Measurements from ENCODE around the gene CA14. TPM values are rescaled to one million over a fixed set of nuclear protein-coding genes. Genes with fewer than 3 reads are reported as not detected.
A peak's percentile ranks its signal among the peaks of the same experiment; 100 is the strongest.
"Not testable (repeated sequence)": the region's sequence is repeated elsewhere in the genome, so short reads cannot be mapped to it uniquely, and the experiment has no call there.

Gene CA14
- 1 to 10 TPM in 1 of 4 donors, under 1 TPM in 2, not detected in 1; 0.33 to 1.0 (median 0.42) TPM for total RNA-seq

DNA sequence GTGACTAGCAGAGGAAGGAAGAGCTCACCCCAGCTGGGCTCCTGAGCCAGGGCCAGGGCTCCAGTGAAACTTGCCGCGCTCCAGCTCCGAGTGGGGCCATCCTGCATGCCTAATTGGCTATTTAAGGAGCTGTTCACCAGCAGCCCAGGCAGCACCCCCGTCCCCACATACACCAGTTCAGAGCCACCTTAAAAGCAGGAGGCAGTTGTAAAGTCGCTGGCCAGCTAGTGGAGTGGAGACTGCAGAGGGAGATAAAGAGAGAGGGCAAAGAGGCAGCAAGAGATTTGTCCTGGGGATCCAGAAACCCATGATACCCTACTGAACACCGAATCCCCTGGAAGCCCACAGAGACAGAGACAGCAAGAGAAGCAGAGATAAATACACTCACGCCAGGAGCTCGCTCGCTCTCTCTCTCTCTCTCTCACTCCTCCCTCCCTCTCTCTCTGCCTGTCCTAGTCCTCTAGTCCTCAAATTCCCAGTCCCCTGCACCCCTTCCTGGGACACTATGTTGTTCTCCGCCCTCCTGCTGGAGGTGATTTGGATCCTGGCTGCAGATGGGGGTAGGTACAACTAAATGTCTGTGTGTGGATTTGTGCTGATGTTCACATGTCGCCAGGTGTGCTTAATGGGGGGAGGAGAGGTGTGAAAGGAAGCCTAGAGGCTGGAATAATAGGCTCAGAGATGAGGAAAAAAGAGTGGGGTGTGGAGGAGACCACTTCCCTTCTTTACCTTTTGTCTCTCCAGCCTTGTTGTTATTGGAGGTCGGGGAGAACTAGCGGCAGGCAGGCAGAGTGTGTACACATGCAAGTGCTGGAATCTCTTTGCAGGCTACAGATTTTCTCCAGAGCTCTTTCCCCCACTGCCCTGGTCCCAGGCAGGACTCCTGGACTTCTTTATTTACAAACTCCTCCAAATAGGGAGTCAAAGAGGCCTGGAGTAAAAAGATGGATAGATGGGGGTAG, at the start of gene CA14:
TSS of gene CA14 (plus strand) at position 151 of the 962 bp plus-strand sequence. CDS start at position 506, 355 bp downstream.
- TF ChIP-seq POLR2A (IDR thresholded peaks at IDR 0.05; ENCODE audit: low read depth) (no peak), EP300 (IDR thresholded peaks at IDR 0.05) (no peak), POLR2AphosphoS5 (IDR thresholded peaks at IDR 0.05) (no peak)
- TF ChIP-seq, protein P1, sequence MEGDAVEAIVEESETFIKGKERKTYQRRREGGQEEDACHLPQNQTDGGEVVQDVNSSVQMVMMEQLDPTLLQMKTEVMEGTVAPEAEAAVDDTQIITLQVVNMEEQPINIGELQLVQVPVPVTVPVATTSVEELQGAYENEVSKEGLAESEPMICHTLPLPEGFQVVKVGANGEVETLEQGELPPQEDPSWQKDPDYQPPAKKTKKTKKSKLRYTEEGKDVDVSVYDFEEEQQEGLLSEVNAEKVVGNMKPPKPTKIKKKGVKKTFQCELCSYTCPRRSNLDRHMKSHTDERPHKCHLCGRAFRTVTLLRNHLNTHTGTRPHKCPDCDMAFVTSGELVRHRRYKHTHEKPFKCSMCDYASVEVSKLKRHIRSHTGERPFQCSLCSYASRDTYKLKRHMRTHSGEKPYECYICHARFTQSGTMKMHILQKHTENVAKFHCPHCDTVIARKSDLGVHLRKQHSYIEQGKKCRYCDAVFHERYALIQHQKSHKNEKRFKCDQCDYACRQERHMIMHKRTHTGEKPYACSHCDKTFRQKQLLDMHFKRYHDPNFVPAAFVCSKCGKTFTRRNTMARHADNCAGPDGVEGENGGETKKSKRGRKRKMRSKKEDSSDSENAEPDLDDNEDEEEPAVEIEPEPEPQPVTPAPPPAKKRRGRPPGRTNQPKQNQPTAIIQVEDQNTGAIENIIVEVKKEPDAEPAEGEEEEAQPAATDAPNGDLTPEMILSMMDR (IDR thresholded peaks at IDR 0.05) = no peak
- H3K4me1 ChIP-seq = peaks cover 13 to 54% (median 45%) of the 10 kb centered on the region in 4 donors
- no peaks in the 10 kb centered on the region for H3K9me3 ChIP-seq
- H3K27me3 ChIP-seq = no peaks in the 10 kb centered on the region
- no peak for DNase-seq (ENCODE audit: extremely low spot score)
- peak within 1 kb of the TSS; percentile 71 to 85 (median 81) for H3K27ac ChIP-seq (replicated peaks in 1 of 4)
- 45% methylated on average over 13 of the region's 13 CpGs for WGBS
- no peaks in the 10 kb centered on the region for H3K36me3 ChIP-seq
- peak within 1 kb of the TSS in 2 of 4 donors; percentile 5 to 35 for H3K4me3 ChIP-seq
- intact Hi-C loops (cut with DNase I) = loop anchor here (2.0 kb wide), 1 partner anchor 23 kb away; no protein-coding TSS in a partner anchor

DNA sequence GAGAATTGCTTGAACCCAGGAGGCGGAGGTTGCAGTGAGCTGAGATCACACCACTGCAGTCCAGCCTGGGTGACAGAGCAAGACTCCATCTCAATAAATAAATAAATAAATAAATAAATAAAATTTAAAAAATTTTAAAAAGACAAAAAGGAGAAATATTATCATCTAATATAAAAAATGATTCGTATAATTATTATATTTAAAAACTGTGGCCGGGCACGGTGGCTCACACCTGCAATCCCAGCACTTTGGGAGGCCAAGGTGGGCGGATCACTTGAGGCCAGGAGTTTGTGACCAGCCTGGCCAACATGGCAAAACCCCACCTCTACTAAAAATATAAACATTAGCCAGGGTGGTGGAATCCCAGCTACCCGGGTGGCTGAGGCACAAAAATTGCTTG, 49.1 kb upstream of the CA14 start:
- H3K4me1 ChIP-seq; H3K4me3 ChIP-seq; H3K27ac ChIP-seq (replicated peaks in 1 of 4); H3K27me3 ChIP-seq; intact Hi-C loops (cut with DNase I); H3K36me3 ChIP-seq; H3K9me3 ChIP-seq: not testable (repeated sequence)
- DNase-seq (ENCODE audit: extremely low spot score) = peak; percentile 8
- WGBS = 85% methylated on average over 6 of the region's 6 CpGs

DNA sequence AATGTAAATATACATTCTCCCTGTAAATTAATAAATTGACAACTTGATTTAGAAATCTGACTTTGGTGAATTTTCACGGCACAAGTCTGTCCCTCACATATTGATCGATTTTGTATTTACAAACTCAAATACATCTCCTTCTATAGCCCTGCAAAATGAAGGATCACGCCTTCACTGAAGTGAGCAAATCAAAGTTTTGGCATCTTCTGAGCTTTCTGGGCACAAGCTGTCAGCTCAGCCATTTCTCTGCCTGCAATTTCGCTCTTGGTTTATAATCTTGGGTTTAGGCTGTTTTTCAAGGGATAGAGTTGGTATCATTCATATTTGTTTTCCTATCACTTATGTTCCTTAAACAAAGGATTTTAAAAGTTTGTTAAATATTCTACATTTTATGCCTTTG, 47.5 kb upstream of the CA14 start:
- peaks cover 4 to 11% (median 5%) of the 10 kb centered on the region in 4 donors for H3K4me1 ChIP-seq
- intact Hi-C loops (cut with DNase I) = no loop called here
- WGBS = 93% methylated on average over 4 of the region's 4 CpGs
- no peak overlapping the region for H3K27ac ChIP-seq (replicated peaks in 1 of 4)
- H3K4me3 ChIP-seq = no peak overlapping the region
- H3K9me3 ChIP-seq = no peaks in the 10 kb centered on the region
- DNase-seq (ENCODE audit: extremely low spot score) = no peak
- no peaks in the 10 kb centered on the region for H3K36me3 ChIP-seq
- H3K27me3 ChIP-seq = no peaks in the 10 kb centered on the region
- no peak for TF ChIP-seq POLR2AphosphoS5 (IDR thresholded peaks at IDR 0.05)
- TF ChIP-seq, protein P1 (IDR thresholded peaks at IDR 0.05) = no peak
- no peak for TF ChIP-seq EP300 (IDR thresholded peaks at IDR 0.05)
- no peak for TF ChIP-seq POLR2A (IDR thresholded peaks at IDR 0.05; ENCODE audit: low read depth)

DNA sequence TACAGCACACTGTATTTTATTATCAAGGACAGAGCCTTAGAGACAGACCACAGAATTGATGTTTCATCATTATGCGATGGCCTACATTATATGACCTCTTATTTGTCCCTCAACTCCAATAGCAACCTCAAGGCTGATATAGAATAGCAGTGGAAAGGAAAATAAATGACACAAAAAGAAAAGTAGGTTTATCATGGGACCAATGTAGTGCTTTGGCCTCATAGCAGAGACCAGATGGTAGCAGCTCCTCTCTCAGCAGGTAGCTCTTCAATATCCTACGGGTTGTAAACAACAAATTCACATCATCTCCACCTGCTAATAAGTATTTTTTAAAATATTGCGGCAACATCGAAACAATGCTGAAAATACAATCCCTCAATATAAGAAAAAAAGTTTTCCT, 46.9 kb upstream of the CA14 start:
- H3K9me3 ChIP-seq = no peaks in the 10 kb centered on the region
- DNase-seq (ENCODE audit: extremely low spot score) = no peak
- H3K36me3 ChIP-seq = no peaks in the 10 kb centered on the region
- intact Hi-C loops (cut with DNase I) = no loop called here
- no peak overlapping the region for H3K4me3 ChIP-seq
- H3K27me3 ChIP-seq = no peaks in the 10 kb centered on the region
- H3K27ac ChIP-seq (replicated peaks in 1 of 4) = no peak overlapping the region
- WGBS = 79% methylated on average over 4 of the region's 4 CpGs
- H3K4me1 ChIP-seq = peaks cover 4 to 11% (median 5%) of the 10 kb centered on the region in 4 donors
- TF ChIP-seq, protein P1 (IDR thresholded peaks at IDR 0.05) = no peak
- TF ChIP-seq POLR2AphosphoS5 (IDR thresholded peaks at IDR 0.05) = no peak
- no peak for TF ChIP-seq EP300 (IDR thresholded peaks at IDR 0.05)
- TF ChIP-seq POLR2A (IDR thresholded peaks at IDR 0.05; ENCODE audit: low read depth) = no peak

DNA sequence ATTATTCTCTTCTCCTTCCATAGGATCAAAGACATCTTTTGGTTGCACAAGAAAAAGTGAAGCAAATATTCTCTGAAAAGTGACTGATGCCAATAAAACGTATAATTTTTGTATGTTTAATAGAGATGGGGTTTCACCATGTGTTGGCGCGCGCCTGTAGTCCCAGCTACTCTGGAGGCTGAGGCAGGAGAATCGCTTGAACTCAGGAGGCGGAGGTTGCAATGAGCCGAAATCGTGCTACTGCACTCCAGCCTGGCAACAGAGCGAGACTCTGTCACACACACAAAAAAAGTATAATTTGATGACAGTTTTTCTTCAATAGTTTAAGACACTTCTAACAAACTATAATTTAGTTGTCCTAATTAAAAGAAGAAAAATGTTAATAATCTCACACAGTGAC, 45.5 kb upstream of the CA14 start:
- Histone ChIP-seq H3K4me1 (peaks cover 4 to 11% (median 5%) of the 10 kb centered on the region in 4 donors), H3K36me3 (no peaks in the 10 kb centered on the region), H3K27ac (replicated peaks in 1 of 4) (no peak overlapping the region), H3K4me3 (no peak overlapping the region), H3K27me3 (no peaks in the 10 kb centered on the region), H3K9me3 (no peaks in the 10 kb centered on the region)
- TF ChIP-seq POLR2AphosphoS5 (IDR thresholded peaks at IDR 0.05) = no peak
- TF ChIP-seq, protein P1 (IDR thresholded peaks at IDR 0.05) = no peak
- TF ChIP-seq EP300 (IDR thresholded peaks at IDR 0.05) = no peak
- TF ChIP-seq POLR2A (IDR thresholded peaks at IDR 0.05; ENCODE audit: low read depth) = no peak
- WGBS = 97% methylated on average over 9 of the region's 9 CpGs
- DNase-seq (ENCODE audit: extremely low spot score) = no peak
- intact Hi-C loops (cut with DNase I) = no loop called here

Data from esophagus muscularis mucosa (tissue), 4 donors.